ENCODE data around the gene NAP1L4. TPM values are rescaled to one million over a fixed set of nuclear protein-coding genes. Genes with fewer than 3 reads are reported as not detected.

The NAP1L4 gene
- total and polyA plus RNA-seq, 2 of the 8 experiments (the other 6 are each of a cell fraction or from before 2014, with no cell fraction given) = 75.8 to 194 TPM

GRCh38 chr11:2926611-2927051 is 65.5 kb downstream of the NAP1L4 start:
- no peak overlapping the region for H2BK15ac ChIP-seq (ENCODE audit: low read length)
- H3K4me3 ChIP-seq (ENCODE audit: extremely low read depth in 1 of 4, insufficient read depth in 2 of 4, low read depth in 3 of 4, low read length in 4 of 4) = no peak overlapping the region
- H2BK5ac ChIP-seq (ENCODE audit: low read depth, low read length) = no peak overlapping the region
- no peak overlapping the region for H4K91ac ChIP-seq (replicated peaks; ENCODE audit: insufficient read length, low read length)
- peaks cover 8% of the 10 kb centered on the region; the same call in 1 of the 2 replicates for H3K23me2 ChIP-seq (ENCODE audit: low read depth, low read length)
- 90% methylated on average over 10 of the region's 11 CpGs; no CpG with 5 or more reads in 1 of the 2 experiments for WGBS, 2 experiments (ENCODE audit: extremely low coverage in 1 of 2, insufficient coverage in 1 of 2, insufficient read length in 1 of 2, insufficient replicate concordance in 2 of 2, low coverage in 1 of 2, low lambda C conversion rate in 2 of 2, missing lambda C conversion rate in 1 of 2)
- H2AFZ ChIP-seq (ENCODE audit: low read length) = no peak overlapping the region
- no peak overlapping the region for H3K14ac ChIP-seq (ENCODE audit: insufficient read length)
- no peaks in the 10 kb centered on the region for H3K79me2 ChIP-seq (ENCODE audit: control insufficient read depth in 1 of 2, insufficient read depth in 2 of 2, low read length in 2 of 2)
- H4K5ac ChIP-seq (ENCODE audit: insufficient read length, low read depth, low read length) = no peak overlapping the region
- no peak overlapping the region for H3K4me2 ChIP-seq (ENCODE audit: insufficient read depth in 1 of 2, low read depth in 2 of 2, low read length in 2 of 2)
- no peak overlapping the region for H4K8ac ChIP-seq (ENCODE audit: extremely low read depth, insufficient read depth, low read length)
- H3K79me1 ChIP-seq (ENCODE audit: low read depth, low read length) = no peaks in the 10 kb centered on the region
- no peak overlapping the region for H3K27ac ChIP-seq (ENCODE audit: low read depth, low read length)
- H3K4ac ChIP-seq (replicated peaks; ENCODE audit: insufficient read length, low read depth, low read length) = no peak overlapping the region
- no peak overlapping the region for H3K9ac ChIP-seq (replicated peaks in 1 of 4; ENCODE audit: extremely low read depth in 1 of 4, low read depth in 3 of 4, low read length in 3 of 4)
- peaks cover 0 to 8% (median 5%) of the 10 kb centered on the region in 4 experiments; a peak in 6 of 7 replicates for H3K4me1 ChIP-seq (replicated peaks in 1 of 4; ENCODE audit: control insufficient read depth in 3 of 4, insufficient read depth in 4 of 4, low read length in 3 of 4)
- no peak overlapping the region for H2BK12ac ChIP-seq (ENCODE audit: low read depth, low read length)
- ChIA-PET CTCF (ENCODE audit: partially characterized antibody) (interaction anchor here (0.6 to 9.4 kb wide), 6 partner anchors 11 to 648 kb away, joined by 3 to 129 read pairs (median 4); partner anchors contain the start of gene CDKN1C), POLR2A (ENCODE audit: partially characterized antibody) (no interaction called here)
- peaks cover 4 to 9% of the 10 kb centered on the region in 2 experiments for H4K20me1 ChIP-seq (replicated peaks in 1 of 2; ENCODE audit: control insufficient read depth in 1 of 2, insufficient read depth in 2 of 2, low read length in 2 of 2)
- no peak overlapping the region for H2AK5ac ChIP-seq (ENCODE audit: low read depth, low read length)
- H3K27me3 ChIP-seq (replicated peaks in 1 of 4; ENCODE audit: control insufficient read depth in 3 of 4, extremely low read depth in 1 of 4, insufficient read depth in 3 of 4, low read length in 3 of 4) = peaks cover 25 to 42% (median 37%) of the 10 kb centered on the region in 4 experiments
- H3K9me3 ChIP-seq (ENCODE audit: insufficient read depth in 2 of 2, low read depth in 1 of 2, low read length in 1 of 2) = no peaks in the 10 kb centered on the region
- FAIRE-seq (no peak), DNase-seq (ENCODE audit: low read depth in 1 of 2, low spot score in 2 of 2) (no peak)
- TF ChIP-seq SUZ12 (IDR thresholded peaks at IDR 0.05; ENCODE audit: low read length) (no peak), GTF2F1 (IDR thresholded peaks at IDR 0.05; ENCODE audit: borderline replicate concordance, low read depth, low read length) (no peak), TBP (IDR thresholded peaks at IDR 0.05; ENCODE audit: low read depth, low read length) (no peak), SRF (IDR thresholded peaks at IDR 0.05; ENCODE audit: low read depth, low read length) (no peak), SAP30 (IDR thresholded peaks at IDR 0.05; ENCODE audit: insufficient read depth, insufficient replicate concordance, low read length) (no peak), POLR2AphosphoS5 (IDR thresholded peaks at IDR 0.05; ENCODE audit: low read depth, low read length) (no peak), GABPA (IDR thresholded peaks at IDR 0.05; ENCODE audit: borderline replicate concordance, insufficient read depth, low read length) (no peak), YY1 (IDR thresholded peaks at IDR 0.05; ENCODE audit: low read depth, low read length) (no peak), MAX (IDR thresholded peaks at IDR 0.05) (no peak), USF2 (IDR thresholded peaks at IDR 0.05; ENCODE audit: low read length) (no peak), ZNF274 (IDR thresholded peaks at IDR 0.05; ENCODE audit: borderline replicate concordance, extremely low read depth, low read length) (no peak), KDM5A (IDR thresholded peaks at IDR 0.05; ENCODE audit: low read length) (no peak), CBX5 (IDR thresholded peaks at IDR 0.05; ENCODE audit: low read depth, low read length) (no peak)
- H2BK20ac ChIP-seq (ENCODE audit: low read length) = no peak overlapping the region
- no peak overlapping the region for H3K23ac ChIP-seq (ENCODE audit: insufficient read length)
- no peak overlapping the region for H3K18ac ChIP-seq (ENCODE audit: extremely low read depth, low read length)
- H2BK120ac ChIP-seq (replicated peaks; ENCODE audit: low read depth, low read length) = no peak overlapping the region
- H3K36me3 ChIP-seq (ENCODE audit: control insufficient read depth in 2 of 4, insufficient read depth in 4 of 4, low read length in 3 of 4) = no peaks in the 10 kb centered on the region
- no peak overlapping the region for H3K56ac ChIP-seq (replicated peaks; ENCODE audit: insufficient read length, low read depth, low read length)

Data from H1 (cell line).